Measurements from ENCODE around the gene IFITM10. TPM values are rescaled to one million over a fixed set of nuclear protein-coding genes. Genes with fewer than 3 reads are reported as not detected.

IFITM10 gene
- total and polyA plus RNA-seq, 2 donors from 2014 or later = 2.3 to 6.4 TPM

GRCh38 chr11:1773131-1773993 lies 23.0 kb upstream of the IFITM10 start:
- no peak for FAIRE-seq
- intact Hi-C loops (cut with DNase I) = no loop called here
- Histone ChIP-seq H3K27me3 (ENCODE audit: control insufficient read depth, insufficient read depth, low read length) (no peaks in the 10 kb centered on the region), H3K4me3 (ENCODE audit: low read length in 3 of 3) (no peak overlapping the region), H3K27ac (ENCODE audit: low read depth in 2 of 2, low read length in 2 of 2) (peak overlapping the region in 1 of 2 donors; percentile 47), H3K36me3 (ENCODE audit: control insufficient read depth in 2 of 3, insufficient read depth in 3 of 3, low read length in 3 of 3) (no peaks in the 10 kb centered on the region), H3K9ac (ENCODE audit: low read length in 3 of 3) (no peak overlapping the region), H3K9me3 (ENCODE audit: control insufficient read depth in 2 of 3, insufficient read depth in 1 of 3, low read length in 3 of 3) (no peaks in the 10 kb centered on the region), H3K4me1 (ENCODE audit: control insufficient read depth in 2 of 3, insufficient read depth in 2 of 3, low read depth in 1 of 3, low read length in 3 of 3) (peaks cover 0 to 8% (median 0%) of the 10 kb centered on the region in 3 donors)
- peak in 1 of 5 donors; percentile 48 for DNase-seq
- TF ChIP-seq, protein P1, sequence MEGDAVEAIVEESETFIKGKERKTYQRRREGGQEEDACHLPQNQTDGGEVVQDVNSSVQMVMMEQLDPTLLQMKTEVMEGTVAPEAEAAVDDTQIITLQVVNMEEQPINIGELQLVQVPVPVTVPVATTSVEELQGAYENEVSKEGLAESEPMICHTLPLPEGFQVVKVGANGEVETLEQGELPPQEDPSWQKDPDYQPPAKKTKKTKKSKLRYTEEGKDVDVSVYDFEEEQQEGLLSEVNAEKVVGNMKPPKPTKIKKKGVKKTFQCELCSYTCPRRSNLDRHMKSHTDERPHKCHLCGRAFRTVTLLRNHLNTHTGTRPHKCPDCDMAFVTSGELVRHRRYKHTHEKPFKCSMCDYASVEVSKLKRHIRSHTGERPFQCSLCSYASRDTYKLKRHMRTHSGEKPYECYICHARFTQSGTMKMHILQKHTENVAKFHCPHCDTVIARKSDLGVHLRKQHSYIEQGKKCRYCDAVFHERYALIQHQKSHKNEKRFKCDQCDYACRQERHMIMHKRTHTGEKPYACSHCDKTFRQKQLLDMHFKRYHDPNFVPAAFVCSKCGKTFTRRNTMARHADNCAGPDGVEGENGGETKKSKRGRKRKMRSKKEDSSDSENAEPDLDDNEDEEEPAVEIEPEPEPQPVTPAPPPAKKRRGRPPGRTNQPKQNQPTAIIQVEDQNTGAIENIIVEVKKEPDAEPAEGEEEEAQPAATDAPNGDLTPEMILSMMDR (IDR thresholded peaks at IDR 0.05; ENCODE audit: borderline replicate concordance, extremely low read depth, insufficient read depth) = no peak

GRCh38 chr11:1772270-1773130 lies 22.1 kb upstream of the IFITM10 start:
- H3K9me3 ChIP-seq (ENCODE audit: control insufficient read depth in 2 of 3, insufficient read depth in 1 of 3, low read length in 3 of 3) = no peaks in the 10 kb centered on the region
- no peak for FAIRE-seq
- H3K4me1 ChIP-seq (ENCODE audit: control insufficient read depth in 2 of 3, insufficient read depth in 2 of 3, low read depth in 1 of 3, low read length in 3 of 3) = peaks cover 0 to 8% (median 0%) of the 10 kb centered on the region in 3 donors
- intact Hi-C loops (cut with DNase I) = no loop called here
- no peak overlapping the region for H3K9ac ChIP-seq (ENCODE audit: low read length in 3 of 3)
- H3K27me3 ChIP-seq (ENCODE audit: control insufficient read depth, insufficient read depth, low read length) = no peaks in the 10 kb centered on the region
- no peaks in the 10 kb centered on the region for H3K36me3 ChIP-seq (ENCODE audit: control insufficient read depth in 2 of 3, insufficient read depth in 3 of 3, low read length in 3 of 3)
- peak in 3 of 5 donors; percentile 51 to 87 (median 55) for DNase-seq
- TF ChIP-seq, protein P1 (IDR thresholded peaks at IDR 0.05; ENCODE audit: borderline replicate concordance, extremely low read depth, insufficient read depth) = no peak
- H3K4me3 ChIP-seq (ENCODE audit: low read length in 3 of 3) = no peak overlapping the region
- peak overlapping the region in 1 of 2 donors; percentile 25 for H3K27ac ChIP-seq (ENCODE audit: low read depth in 2 of 2, low read length in 2 of 2)

DNA sequence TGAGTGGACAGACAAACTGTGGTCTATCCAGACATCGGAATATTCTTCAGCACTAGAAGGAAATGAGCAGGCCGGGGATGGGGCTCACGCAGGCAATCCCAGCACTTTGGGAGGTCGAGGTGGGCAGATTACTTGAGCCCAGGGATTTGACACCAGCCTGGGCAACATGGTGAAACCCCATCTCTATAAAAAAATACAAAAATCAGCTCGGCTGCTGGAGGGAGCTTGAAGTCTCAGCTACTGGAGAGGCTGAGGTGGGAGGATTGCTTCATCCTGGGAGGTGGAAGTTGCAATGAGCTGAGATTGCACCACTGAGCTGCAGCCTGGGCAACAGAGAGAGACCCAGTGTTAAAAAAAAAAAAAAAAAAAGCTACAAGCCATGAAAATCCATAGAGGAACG lies 21.3 kb upstream of the IFITM10 start:
- Histone ChIP-seq H3K27ac (ENCODE audit: low read depth in 2 of 2, low read length in 2 of 2) (no peak overlapping the region), H3K4me3 (ENCODE audit: low read length in 3 of 3) (no peak overlapping the region), H3K4me1 (ENCODE audit: control insufficient read depth in 2 of 3, insufficient read depth in 2 of 3, low read depth in 1 of 3, low read length in 3 of 3) (peaks cover 0 to 8% (median 0%) of the 10 kb centered on the region in 3 donors), H3K9me3 (ENCODE audit: control insufficient read depth in 2 of 3, insufficient read depth in 1 of 3, low read length in 3 of 3) (no peaks in the 10 kb centered on the region), H3K36me3 (ENCODE audit: control insufficient read depth in 2 of 3, insufficient read depth in 3 of 3, low read length in 3 of 3) (no peaks in the 10 kb centered on the region), H3K9ac (ENCODE audit: low read length in 3 of 3) (no peak overlapping the region), H3K27me3 (ENCODE audit: control insufficient read depth, insufficient read depth, low read length) (no peaks in the 10 kb centered on the region)
- TF ChIP-seq, protein P1 (IDR thresholded peaks at IDR 0.05; ENCODE audit: borderline replicate concordance, extremely low read depth, insufficient read depth) = no peak
- intact Hi-C loops (cut with DNase I) = no loop called here
- FAIRE-seq (no peak), DNase-seq (no peak)

Measured in kidney (tissue), 14 donors.